Upper lobe of left lung (tissue), 6 donors: ENCODE data around the gene OR4K1. TPM values are rescaled to one million over a fixed set of nuclear protein-coding genes. Genes with fewer than 3 reads are reported as not detected.
"Not testable (repeated sequence)": the region's sequence is repeated elsewhere in the genome, so short reads cannot be mapped to it uniquely, and the experiment has no call there.

Experiments used
- ATAC-seq, 2 donors: fragments of 200-7000 bp; cut with Tn5 transposase; one replicate each; pipeline ENCODE4 v1.9.1; 2022; ENCODE audit warnings: mild to moderate bottlenecking in 2 of 2, moderate library complexity in 2 of 2; ENCODE audit not compliant: low FRiP score in 2 of 2
- DNase-seq, 2 donors: peaks; one replicate each; pipeline ENCODE4 v3.0.0-alpha.2; 2019 to 2020
- H3K27ac ChIP-seq, 4 donors: fragments of 200-600 bp; sonication (generic); one replicate each; pipeline ENCODE4 v1.5.1; 2016 to 2019
- H3K27me3 ChIP-seq, 4 donors: fragments of 200-600 bp; sonication (generic); one replicate each; pipeline ENCODE4 v1.5.1; 2017 to 2019
- H3K36me3 ChIP-seq, 4 donors: fragments of 200-600 bp; sonication (generic); one replicate each; pipeline ENCODE4 v1.5.1; 2016 to 2019
- H3K4me1 ChIP-seq, 4 donors: fragments of 200-600 bp; sonication (generic); one replicate each; pipeline ENCODE4 v1.5.1; 2018 to 2019
- H3K4me3 ChIP-seq, 4 donors: fragments of 200-600 bp; sonication (generic); one replicate each; pipeline ENCODE4 v1.5.1; 2017 to 2019; ENCODE audit warnings: mild to moderate bottlenecking in 2 of 4, moderate library complexity in 1 of 4
- H3K9me3 ChIP-seq, 4 donors: fragments of 200-600 bp; sonication (generic); one replicate each; pipeline ENCODE4 v1.5.1; 2018 to 2019
- EP300 ChIP-seq, 4 donors: sonication (generic); formaldehyde crosslinking; IDR thresholded peaks; one replicate each; pipeline ENCODE4 v1.5.1; 2017; ENCODE audit warnings: antibody characterized with exemption in 4 of 4, control low read depth in 2 of 4
- POLR2A ChIP-seq, 4 donors: fragments of 450-650 bp; IDR thresholded peaks; one replicate each; pipeline ENCODE4 v1.5.1; 2016 to 2017; ENCODE audit warnings: antibody characterized with exemption in 4 of 4, mild to moderate bottlenecking in 2 of 4
- POLR2AphosphoS5 ChIP-seq, 2 donors: sonication (generic); formaldehyde crosslinking; IDR thresholded peaks; one replicate each; pipeline ENCODE4 v1.5.1; 2017; ENCODE audit warnings: antibody characterized with exemption in 2 of 2
- WGBS, 2 donors: methylation state at CpG; one replicate each; pipeline ENCODE4 v1.1.5; 2017 to 2018; 5-methylcytosine and 5-hydroxymethylcytosine counted together
- total RNA-seq, 6 donors: library from RNA; depleted of rRNA in 4 of 6; stranded (reverse); fragments of >200 nt in 4 of 6; gene quantifications; one replicate each; pipeline versions ENCODE4 v1.1.0 to v1.2.1, GENCODE V29; 2016 to 2021
- TF ChIP-seq, protein P1 (sequence below), 6 experiments: fragments of 450-650 bp in 4 of 6; fragments of 200-600 bp in 2 of 6; sonication (generic) in 2 of 6; IDR thresholded peaks; one replicate each; pipeline ENCODE4 v1.5.1; 2016 to 2019; ENCODE audit warnings: antibody characterized with exemption in 6 of 6
- donor health status: DM: no; HTN: no; CAD: no; lungs with moderate emphysema.
- donor health status: DM: no; HTN: yes; CAD: no; lungs with severe emphysema.

OR4K1 gene
- total RNA-seq, 6 donors from 2014 or later: not detected

- 83 to 84% methylated on average over 1 of the region's 1 CpG for WGBS, 2 donors
- Histone ChIP-seq H3K36me3 (no peaks in the 10 kb centered on the region), H3K9me3 (no peaks in the 10 kb centered on the region), H3K4me1 (no peaks in the 10 kb centered on the region), H3K4me3 (no peak overlapping the region), H3K27me3 (no peaks in the 10 kb centered on the region), H3K27ac (no peak overlapping the region)
- ATAC-seq (peak; percentile 31 to 62), DNase-seq (no peak)
- TF ChIP-seq EP300 (IDR thresholded peaks at IDR 0.05): no peak
These were observed 11.0 kb downstream of the OR4K1 start for GRCh38 chr14:19941668-19942067.

- no peaks in the 10 kb centered on the region for H3K4me1 ChIP-seq
- no peaks in the 10 kb centered on the region for H3K9me3 ChIP-seq
- no peak for DNase-seq
- H3K36me3 ChIP-seq: no peaks in the 10 kb centered on the region
- no peak for ATAC-seq
- no peak overlapping the region for H3K4me3 ChIP-seq
- no peaks in the 10 kb centered on the region for H3K27me3 ChIP-seq
- 69 to 83% methylated on average over 3 of the region's 3 CpGs for WGBS, 2 donors
- TF ChIP-seq, protein P1, sequence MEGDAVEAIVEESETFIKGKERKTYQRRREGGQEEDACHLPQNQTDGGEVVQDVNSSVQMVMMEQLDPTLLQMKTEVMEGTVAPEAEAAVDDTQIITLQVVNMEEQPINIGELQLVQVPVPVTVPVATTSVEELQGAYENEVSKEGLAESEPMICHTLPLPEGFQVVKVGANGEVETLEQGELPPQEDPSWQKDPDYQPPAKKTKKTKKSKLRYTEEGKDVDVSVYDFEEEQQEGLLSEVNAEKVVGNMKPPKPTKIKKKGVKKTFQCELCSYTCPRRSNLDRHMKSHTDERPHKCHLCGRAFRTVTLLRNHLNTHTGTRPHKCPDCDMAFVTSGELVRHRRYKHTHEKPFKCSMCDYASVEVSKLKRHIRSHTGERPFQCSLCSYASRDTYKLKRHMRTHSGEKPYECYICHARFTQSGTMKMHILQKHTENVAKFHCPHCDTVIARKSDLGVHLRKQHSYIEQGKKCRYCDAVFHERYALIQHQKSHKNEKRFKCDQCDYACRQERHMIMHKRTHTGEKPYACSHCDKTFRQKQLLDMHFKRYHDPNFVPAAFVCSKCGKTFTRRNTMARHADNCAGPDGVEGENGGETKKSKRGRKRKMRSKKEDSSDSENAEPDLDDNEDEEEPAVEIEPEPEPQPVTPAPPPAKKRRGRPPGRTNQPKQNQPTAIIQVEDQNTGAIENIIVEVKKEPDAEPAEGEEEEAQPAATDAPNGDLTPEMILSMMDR (IDR thresholded peaks at IDR 0.05): no peak
- TF ChIP-seq POLR2AphosphoS5 (IDR thresholded peaks at IDR 0.05) (no peak), POLR2A (IDR thresholded peaks at IDR 0.05) (no peak), EP300 (IDR thresholded peaks at IDR 0.05) (no peak)
- H3K27ac ChIP-seq: no peak overlapping the region
These were observed 16.8 kb downstream of the OR4K1 start for GRCh38 chr14:19947413-19948090.

- Histone ChIP-seq H3K36me3 (no peaks in the 10 kb centered on the region), H3K9me3 (no peaks in the 10 kb centered on the region), H3K4me1 (no peaks in the 10 kb centered on the region), H3K27ac (no peak overlapping the region), H3K4me3 (no peak overlapping the region), H3K27me3 (no peaks in the 10 kb centered on the region)
- DNase-seq (no peak), ATAC-seq (no peak)
- 56 to 68% methylated on average over 2 of the region's 2 CpGs for WGBS, 2 donors
- TF ChIP-seq POLR2AphosphoS5 (IDR thresholded peaks at IDR 0.05): no peak
- no peak for TF ChIP-seq POLR2A (IDR thresholded peaks at IDR 0.05)
- no peak for TF ChIP-seq EP300 (IDR thresholded peaks at IDR 0.05)
- TF ChIP-seq, protein P1 (IDR thresholded peaks at IDR 0.05): no peak
These were observed 18.5 kb downstream of the OR4K1 start for GRCh38 chr14:19949218-19949617.

GRCh38 chr14:19969735-19970134, 39.0 kb downstream of the OR4K1 start:
- H3K4me1 ChIP-seq, ATAC-seq, H3K27me3 ChIP-seq, DNase-seq, H3K4me3 ChIP-seq, H3K9me3 ChIP-seq, H3K27ac ChIP-seq, H3K36me3 ChIP-seq: not testable (repeated sequence)
- WGBS, 2 donors: 44 to 60% methylated on average over 2 of the region's 2 CpGs

- Histone ChIP-seq H3K36me3 (no peaks in the 10 kb centered on the region), H3K27me3 (no peaks in the 10 kb centered on the region), H3K27ac (no peak overlapping the region), H3K4me1 (no peaks in the 10 kb centered on the region), H3K9me3 (no peaks in the 10 kb centered on the region), H3K4me3 (no peak overlapping the region)
- whole genome bisulfite sequencing, 2 donors: 75 to 77% methylated on average over 1 of the region's 1 CpG
- no peak for TF ChIP-seq EP300 (IDR thresholded peaks at IDR 0.05)
- no peak for TF ChIP-seq POLR2AphosphoS5 (IDR thresholded peaks at IDR 0.05)
- ATAC-seq (no peak), DNase-seq (no peak)
These were observed 44.1 kb downstream of the OR4K1 start for GRCh38 chr14:19974844-19975243.

DNA sequence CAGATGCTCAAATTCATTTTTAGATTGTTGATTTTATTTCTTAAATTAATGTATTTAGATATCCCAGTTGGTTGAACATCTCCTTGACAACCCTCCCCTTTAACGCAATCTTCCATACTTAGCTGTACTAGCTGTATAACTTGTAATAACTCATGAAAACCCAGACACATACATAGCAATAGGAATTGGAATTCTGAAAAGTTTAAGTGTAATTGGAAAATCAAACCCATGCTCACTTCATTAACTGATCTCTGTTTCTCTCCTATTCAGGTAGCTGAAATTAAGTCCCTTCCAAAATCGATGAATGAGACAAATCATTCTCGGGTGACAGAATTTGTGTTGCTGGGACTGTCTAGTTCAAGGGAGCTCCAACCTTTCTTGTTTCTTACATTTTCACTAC, 44.6 kb downstream of the OR4K1 start, which contains the start of gene OR4K15:
TSS of gene OR4K15 (plus strand) at position 301 of the 400 bp plus-strand sequence. CDS start at position 301, 0 bp downstream.
- ATAC-seq: no peak
- H3K27me3 ChIP-seq: no peaks in the 10 kb centered on the region
- DNase-seq: no peak
- TF ChIP-seq, protein P1 (IDR thresholded peaks at IDR 0.05): no peak
- TF ChIP-seq POLR2AphosphoS5 (IDR thresholded peaks at IDR 0.05): no peak
- TF ChIP-seq EP300 (IDR thresholded peaks at IDR 0.05): no peak
- no peak for TF ChIP-seq POLR2A (IDR thresholded peaks at IDR 0.05)
- no peaks in the 10 kb centered on the region for H3K4me1 ChIP-seq
- no peaks in the 10 kb centered on the region for H3K9me3 ChIP-seq
- WGBS, 2 donors: 93 to 94% methylated on average over 3 of the region's 3 CpGs
- H3K4me3 ChIP-seq: no peak within 1 kb of the TSS
- no peak within 1 kb of the TSS for H3K27ac ChIP-seq
- H3K36me3 ChIP-seq: no peaks in the 10 kb centered on the region

Other genes with a start within 250 kb of the OR4K1 start
- not detected for gene OR11H2, start 217.0 kb upstream of the OR4K1 start, total RNA-seq
- not detected for gene OR4Q3, start 187.3 kb upstream of the OR4K1 start, total RNA-seq
- gene OR4M1, start 157.4 kb upstream of the OR4K1 start, total RNA-seq: not detected
- gene OR4N2, start 127.1 kb upstream of the OR4K1 start, total RNA-seq: not detected
- not detected for gene OR4K2, start 55.8 kb upstream of the OR4K1 start, total RNA-seq
- gene OR4K5, start 10.3 kb upstream of the OR4K1 start, total RNA-seq: not detected
- gene OR4K15, start 44.7 kb downstream of the OR4K1 start, total RNA-seq: not detected
- gene OR4Q2, start 71.2 kb downstream of the OR4K1 start, total RNA-seq: not detected
- not detected for gene OR4K14, start 88.4 kb downstream of the OR4K1 start, total RNA-seq
- gene OR4K13, start 105.1 kb downstream of the OR4K1 start, total RNA-seq: not detected
- gene OR4L1, start 129.1 kb downstream of the OR4K1 start, total RNA-seq: not detected
- gene OR4K17, start 179.8 kb downstream of the OR4K1 start, total RNA-seq: not detected
- not detected for gene OR4N5, start 207.9 kb downstream of the OR4K1 start, total RNA-seq